ENCODE data around the gene NAT16.
"Not testable (repeated sequence)": the region's sequence is repeated elsewhere in the genome, so short reads cannot be mapped to it uniquely, and the experiment has no call there.

NAT16 gene

GRCh38 chr7:101125989-101126650 is 54.0 kb downstream of the NAT16 start:
- DNase-seq (ENCODE audit: low spot score) = peak; percentile 48

- peak; percentile 75 for DNase-seq (ENCODE audit: low spot score)
These were observed 55.6 kb downstream of the NAT16 start for GRCh38 chr7:101124376-101125056.

GRCh38 chr7:101123703-101124068 is 56.4 kb downstream of the NAT16 start:
- no peak for DNase-seq (ENCODE audit: low spot score)

GRCh38 chr7:101122933-101123702 is 57.0 kb downstream of the NAT16 start:
- DNase-seq (ENCODE audit: low spot score) = no peak

GRCh38 chr7:101121991-101122932 is 57.8 kb downstream of the NAT16 start:
- DNase-seq (ENCODE audit: low spot score) = peak; percentile 90

- DNase-seq (ENCODE audit: low spot score) = not testable (repeated sequence)
These were observed 58.5 kb downstream of the NAT16 start for GRCh38 chr7:101121631-101121990.
